GM12865 (cell line): ENCODE results near the gene BLOC1S5.
"Not testable (repeated sequence)": the region's sequence is repeated elsewhere in the genome, so short reads cannot be mapped to it uniquely, and the experiment has no call there.

Experiments
- DNase-seq: peaks from one replicate; pipeline ENCODE4 v3.0.0; 2010; ENCODE audit warnings: low read depth
- H3K4me3 ChIP-seq: 2 replicates; pipeline ENCODE4 v1.5.1; 2011; ENCODE audit warnings: mild to moderate bottlenecking, low read depth, low read length, control low read depth
- TF ChIP-seq, protein P1 (sequence below): IDR thresholded peaks from 2 replicates; pipeline ENCODE4 v1.5.1; 2011; ENCODE audit warnings: low read length, control low read depth, low read depth, inconsistent platforms; ENCODE audit not compliant: insufficient read depth; ENCODE audit errors: missing control alignments

BLOC1S5 gene

DNA sequence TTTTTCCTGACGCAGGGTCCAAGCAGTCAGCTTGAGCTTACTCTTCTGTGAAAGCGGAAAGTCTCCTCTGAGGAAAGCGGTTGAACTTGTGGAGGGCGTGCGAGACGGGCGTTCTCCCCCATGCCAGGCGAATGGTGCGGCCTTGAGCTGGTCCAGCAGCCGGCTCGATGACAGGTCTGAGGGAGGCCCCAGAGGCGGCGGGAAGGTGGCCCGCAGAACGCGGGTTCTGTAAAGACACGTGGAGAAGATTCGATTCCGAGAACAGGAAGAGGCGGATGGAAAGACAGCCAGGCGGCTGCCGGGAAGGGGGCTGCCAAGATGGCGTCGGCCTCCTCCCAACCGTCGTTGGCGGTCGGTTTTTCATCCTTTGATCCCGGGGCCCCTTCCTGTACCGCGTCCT lies 78.0 kb downstream of the BLOC1S5 start:
- DNase-seq: no peak
- H3K4me3 ChIP-seq: no peak overlapping the region
- TF ChIP-seq, protein P1, sequence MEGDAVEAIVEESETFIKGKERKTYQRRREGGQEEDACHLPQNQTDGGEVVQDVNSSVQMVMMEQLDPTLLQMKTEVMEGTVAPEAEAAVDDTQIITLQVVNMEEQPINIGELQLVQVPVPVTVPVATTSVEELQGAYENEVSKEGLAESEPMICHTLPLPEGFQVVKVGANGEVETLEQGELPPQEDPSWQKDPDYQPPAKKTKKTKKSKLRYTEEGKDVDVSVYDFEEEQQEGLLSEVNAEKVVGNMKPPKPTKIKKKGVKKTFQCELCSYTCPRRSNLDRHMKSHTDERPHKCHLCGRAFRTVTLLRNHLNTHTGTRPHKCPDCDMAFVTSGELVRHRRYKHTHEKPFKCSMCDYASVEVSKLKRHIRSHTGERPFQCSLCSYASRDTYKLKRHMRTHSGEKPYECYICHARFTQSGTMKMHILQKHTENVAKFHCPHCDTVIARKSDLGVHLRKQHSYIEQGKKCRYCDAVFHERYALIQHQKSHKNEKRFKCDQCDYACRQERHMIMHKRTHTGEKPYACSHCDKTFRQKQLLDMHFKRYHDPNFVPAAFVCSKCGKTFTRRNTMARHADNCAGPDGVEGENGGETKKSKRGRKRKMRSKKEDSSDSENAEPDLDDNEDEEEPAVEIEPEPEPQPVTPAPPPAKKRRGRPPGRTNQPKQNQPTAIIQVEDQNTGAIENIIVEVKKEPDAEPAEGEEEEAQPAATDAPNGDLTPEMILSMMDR: no peak

GRCh38 chr6:7983967-7984366 lies 80.2 kb downstream of the BLOC1S5 start:
- not testable (repeated sequence) for DNase-seq, H3K4me3 ChIP-seq

DNA sequence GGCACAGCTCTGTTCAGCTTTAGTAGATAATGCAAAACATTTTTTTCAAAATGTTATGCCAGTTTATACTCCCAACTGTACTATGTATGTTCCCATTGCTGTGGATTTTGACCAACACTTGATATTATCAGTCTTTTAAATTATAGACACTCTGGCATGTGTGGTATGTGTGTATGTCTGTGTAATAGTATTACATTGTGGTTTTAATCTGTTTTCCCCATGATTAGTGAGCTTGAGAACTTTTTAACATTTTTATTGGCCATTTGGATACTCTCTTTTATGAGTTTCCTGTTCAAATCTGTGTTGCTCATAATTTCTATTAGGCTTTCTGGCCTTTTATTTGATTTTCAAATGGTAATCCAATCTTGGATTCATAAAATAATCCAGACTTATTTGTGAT lies 84.4 kb downstream of the BLOC1S5 start:
- TF ChIP-seq, protein P1: no peak
- no peak overlapping the region for H3K4me3 ChIP-seq
- no peak for DNase-seq

GRCh38 chr6:7978736-7979135 lies 85.5 kb downstream of the BLOC1S5 start:
- TF ChIP-seq, protein P1: no peak
- DNase-seq: peak; percentile 81
- no peak overlapping the region for H3K4me3 ChIP-seq

- no peak overlapping the region for H3K4me3 ChIP-seq
- no peak for DNase-seq
- TF ChIP-seq, protein P1: no peak
These were observed 87.6 kb downstream of the BLOC1S5 start for GRCh38 chr6:7976485-7977056.

DNA sequence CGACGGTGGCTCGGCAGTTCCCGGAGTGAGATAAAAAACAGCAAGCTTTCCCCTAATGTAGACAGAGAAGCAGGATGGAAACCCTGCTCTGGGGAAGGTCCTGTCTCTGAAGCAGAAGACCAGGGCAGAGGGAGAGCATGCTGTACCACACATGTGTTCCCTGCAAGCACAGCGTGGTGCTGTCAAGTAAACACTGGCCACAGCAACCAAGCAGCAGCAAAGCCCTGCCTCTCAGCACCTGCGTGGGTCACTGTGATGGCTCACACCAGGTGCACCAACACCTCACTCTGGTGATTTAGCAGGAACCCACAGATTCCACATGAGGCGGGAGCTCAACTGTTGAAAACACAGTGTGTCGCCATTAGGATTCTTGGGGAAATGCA lies 88.4 kb downstream of the BLOC1S5 start:
- TF ChIP-seq, protein P1: no peak
- H3K4me3 ChIP-seq: no peak overlapping the region
- DNase-seq: peak; percentile 26

DNA sequence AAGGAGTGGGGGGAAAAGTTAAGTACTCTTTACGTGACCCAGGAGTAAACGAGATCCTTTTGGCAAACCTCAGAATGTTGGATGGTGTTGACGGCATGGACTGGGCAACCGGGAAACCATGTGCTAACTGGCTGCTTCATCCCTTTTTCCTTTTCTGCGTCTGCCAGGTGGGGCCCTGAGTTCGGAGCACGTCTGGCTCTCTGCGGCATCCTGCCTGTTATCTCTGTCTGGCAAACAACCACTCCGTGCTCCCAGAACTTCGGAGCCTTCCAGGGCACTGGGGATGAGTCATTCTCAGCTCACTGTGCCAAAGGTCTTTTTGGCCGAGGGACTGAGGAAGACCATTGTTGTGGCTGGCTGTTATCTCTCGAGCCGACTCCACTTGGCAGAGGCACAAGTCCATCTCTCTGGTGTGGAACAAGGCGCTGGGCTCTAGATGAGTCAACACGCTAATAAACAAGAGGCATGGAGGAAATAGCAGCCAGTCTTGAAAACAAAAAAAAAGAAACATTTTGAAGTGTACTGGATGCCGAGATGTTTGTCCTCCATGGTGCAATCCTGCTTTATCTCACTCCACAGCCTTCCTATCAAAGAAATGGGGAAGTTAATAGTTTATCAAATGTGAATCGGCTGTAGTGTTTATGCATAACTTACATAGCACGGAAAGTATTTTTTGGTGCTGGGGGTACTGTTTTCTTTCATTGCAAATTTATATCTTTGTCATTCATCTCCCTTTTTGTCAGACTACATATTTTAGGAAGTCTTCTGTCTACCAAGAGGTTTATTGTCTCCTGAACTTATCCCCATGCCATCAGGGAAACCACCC lies 89.0 kb downstream of the BLOC1S5 start:
- H3K4me3 ChIP-seq: no peak overlapping the region
- peak; percentile 28 for DNase-seq

More for the DNA sequence above, 89.0 kb downstream of the BLOC1S5 start:
- TF ChIP-seq, protein P1: no peak
